K562 (cell line): ENCODE measurements around the gene UQCC2. TPM values are rescaled to one million over a fixed set of nuclear protein-coding genes. Genes with fewer than 3 reads are reported as not detected.

Experiments used
- ATAC-seq: fragments of 200-7000 bp; cut with Tn5 transposase; 3 replicates; pipeline ENCODE4 v1.9.1; 2020; ENCODE audit warnings: moderate library complexity
- BruUV-seq: library from RNA; stranded (reverse); fragments of 400-500 nt; replicated peaks from 2 replicates; lab custom pipeline; 2021; lab: Mats Ljungman, UMichigan
- CTCF ChIA-PET: fragments of 300-600 bp; formaldehyde crosslinking; extraction: SDS; loops from one replicate; lab custom pipeline; 2021; ENCODE audit warnings: low intra/inter-chr PET ratio; lab: Yijun Ruan, JAX
- POLR2A ChIA-PET: fragments of 300-600, 350-650 bp; sonication (Branson Sonifier 250); formaldehyde crosslinking; extraction: SDS; loops from one replicate; lab custom pipeline; 2021; ENCODE audit warnings: antibody characterized with exemption, inconsistent platforms; lab: Yijun Ruan, JAX
- DNase-seq, 4 experiments: peaks; one replicate each; pipeline versions ENCODE4 v3.0.0 to v3.0.0-alpha.2; 2011 to 2018; ENCODE audit warnings: low spot score in 3 of 4, mixed read lengths in 3 of 4; ENCODE audit errors: extremely low read depth in 1 of 4
- FAIRE-seq: peaks from 2 replicates; lab custom pipeline; 2011; peaks lifted over from hg19 to GRCh38; lab: Jason Lieb, UNC
- H2AFZ ChIP-seq: 2 replicates; pipeline ENCODE4 v1.6.0; 2011; ENCODE audit warnings: low read depth, low read length, control low read depth, inconsistent platforms
- H3K27ac ChIP-seq: fragments of 200-600 bp; 3 replicates; pipeline ENCODE4 v1.8.0; 2011; ENCODE audit warnings: low read depth, mild to moderate bottlenecking, control low read depth, inconsistent platforms, low read length, moderate library complexity, mixed read lengths; ENCODE audit errors: extremely low read depth
- H3K27me3 ChIP-seq, 2 experiments: fragments of 300-600 bp in 1 of 2; 2 replicates in 1 of 2; 3 replicates in 1 of 2; pipeline versions ENCODE4 v1.6.0 to v1.8.0; 2011; ENCODE audit warnings: inconsistent platforms in 2 of 2, low read length in 2 of 2, mild to moderate bottlenecking in 1 of 2, mixed read lengths in 1 of 2, moderate library complexity in 1 of 2; ENCODE audit not compliant: control insufficient read depth in 2 of 2, insufficient read depth in 2 of 2
- H3K36me3 ChIP-seq: fragments of 300-600 bp; 3 replicates; pipeline ENCODE4 v1.8.0; 2011; ENCODE audit warnings: mild to moderate bottlenecking, low read length, inconsistent platforms; ENCODE audit not compliant: control insufficient read depth, insufficient read depth
- H3K4me1 ChIP-seq, 2 experiments: fragments of 200-600 bp in 1 of 2; replicated peaks in 1 of 2; 2 replicates in 1 of 2; 3 replicates in 1 of 2; pipeline versions ENCODE4 v1.5.1 to v1.8.0; 2011; ENCODE audit warnings: inconsistent platforms in 2 of 2, low read length in 2 of 2, mild to moderate bottlenecking in 1 of 2, mixed read lengths in 1 of 2, moderate library complexity in 1 of 2; ENCODE audit not compliant: control insufficient read depth in 2 of 2, insufficient read depth in 2 of 2
- H3K4me2 ChIP-seq: 2 replicates; pipeline ENCODE4 v1.6.1; 2011; ENCODE audit warnings: low read length, control low read depth, inconsistent platforms, mixed read lengths; ENCODE audit not compliant: insufficient read depth
- H3K4me3 ChIP-seq: fragments of 200-600 bp; sonication (generic), shearing (Covaris generic); 2 replicates; pipeline ENCODE4 v1.5.1; 2016; ENCODE audit warnings: control low read depth, inconsistent platforms
- H3K79me2 ChIP-seq: fragments of 200-600 bp; 3 replicates; pipeline ENCODE4 v1.8.0; 2011; ENCODE audit warnings: low read length, inconsistent platforms; ENCODE audit not compliant: control insufficient read depth, insufficient read depth
- H3K9ac ChIP-seq, 2 experiments: 2 replicates each; pipeline versions ENCODE4 v1.6.0 to v1.6.1; 2011; ENCODE audit warnings: low read depth in 2 of 2, low read length in 2 of 2, control low read depth in 1 of 2, inconsistent platforms in 1 of 2, mild to moderate bottlenecking in 1 of 2, mixed read lengths in 1 of 2; ENCODE audit not compliant: insufficient read depth in 1 of 2
- H3K9me1 ChIP-seq: one replicate; pipeline ENCODE4 v1.6.0; 2011; ENCODE audit warnings: inconsistent platforms, mild to moderate bottlenecking, low read length, moderate library complexity; ENCODE audit not compliant: control insufficient read depth, insufficient read depth
- H3K9me3 ChIP-seq: replicated peaks from 2 replicates; pipeline ENCODE4 v1.5.1; 2011; ENCODE audit warnings: low read depth, low read length, inconsistent platforms; ENCODE audit not compliant: control insufficient read depth, insufficient read depth
- H4K20me1 ChIP-seq: replicated peaks from 2 replicates; pipeline ENCODE4 v1.6.1; 2011; ENCODE audit warnings: low read length, inconsistent platforms, mixed read lengths; ENCODE audit not compliant: control insufficient read depth, insufficient read depth
- FOXK1 ChIP-seq: sonication (generic); formaldehyde crosslinking; IDR thresholded peaks from 2 replicates; pipeline ENCODE4 v1.8.0; 2022; ENCODE audit warnings: missing genetic modification reagents, mild to moderate bottlenecking, borderline replicate concordance
- MEIS2 ChIP-seq: fragments of 450-650 bp; IDR thresholded peaks from 2 replicates; pipeline ENCODE4 v1.6.1; 2014; ENCODE audit warnings: mild to moderate bottlenecking; ENCODE audit not compliant: partially characterized antibody
- PTRF ChIP-seq: fragments of 450-650 bp; IDR thresholded peaks from 2 replicates; pipeline ENCODE4 v1.6.1; 2016; ENCODE audit warnings: mild to moderate bottlenecking, missing genetic modification characterization, missing compliant biosample characterization
- SIN3A ChIP-seq, 2 experiments: fragments of 150-350 bp in 1 of 2; IDR thresholded peaks; 2 replicates each; pipeline ENCODE4 v1.6.1; 2011 to 2016; ENCODE audit warnings: borderline replicate concordance in 2 of 2, low read depth in 2 of 2, low read length in 2 of 2, mild to moderate bottlenecking in 2 of 2, moderate library complexity in 2 of 2; ENCODE audit not compliant: control insufficient read depth in 1 of 2
- SMAD2 ChIP-seq: fragments of 150-350 bp; IDR thresholded peaks from 2 replicates; pipeline ENCODE4 v1.6.1; 2014; ENCODE audit warnings: low read depth, mild to moderate bottlenecking, low read length
- SP2 ChIP-seq: IDR thresholded peaks from 2 replicates; pipeline ENCODE4 v1.6.1; 2011; ENCODE audit warnings: mild to moderate bottlenecking, low read depth, low read length, moderate library complexity; ENCODE audit not compliant: poor library complexity, severe bottlenecking; ENCODE audit errors: extremely low read depth
- WGBS: fragments of 100-300 bp; shearing (Covaris generic); methylation state at CpG from one replicate; pipeline ENCODE4 v1.1.6; 2016; ENCODE audit warnings: low coverage, mixed read lengths; ENCODE audit not compliant: insufficient coverage; ENCODE audit errors: missing lambda C conversion rate; 5-methylcytosine and 5-hydroxymethylcytosine counted together
- in situ Hi-C: fragments of 300-500 bp; cut with MboI; formaldehyde crosslinking; loops from 4 replicates; pipeline ENCODE4 v1.15.0; 2018; ENCODE audit warnings: inconsistent platforms, mixed read lengths
- intact Hi-C: fragments of 100-400 bp; cut with micrococcal nuclease; formaldehyde crosslinking; loops from 2 replicates; pipeline ENCODE4 v1.14.2; 2022
- polyA plus RNA-seq, 8 experiments: library from polyadenylated mRNA; depleted of rRNA in 4 of 8; stranded (reverse) in 5 of 8; unstranded in 3 of 8; fragments of >200 nt; fragmentation: Nextera tagmentation in 2 of 8; fragmentation: Illumina TruSeq in 1 of 8; extraction: Ambion mirVana in 2 of 8; extraction: Trizol in 1 of 8; gene quantifications; 2 replicates each; pipeline versions ENCODE4 v1.2.1 to v1.2.3, GENCODE V29; 2011 to 2014; ENCODE audit warnings: inconsistent platforms in 1 of 8, missing spikeins in 1 of 8
- total RNA-seq, 7 experiments: library from RNA; depleted of rRNA in 6 of 7; stranded (reverse); fragments of >200 nt in 6 of 7; fragmentation: Illumina TruSeq in 2 of 7; extraction: Trizol in 2 of 7; gene quantifications; 2 replicates each; pipeline versions ENCODE4 v1.2.1 to v1.2.3, GENCODE V29; 2011 to 2021; ENCODE audit warnings: low replicate concordance in 1 of 7
- TF ChIP-seq, protein P1 (sequence below): sonication (generic); formaldehyde crosslinking; IDR thresholded peaks from 2 replicates; pipeline ENCODE4 v1.8.1; 2023; ENCODE audit warnings: mild to moderate bottlenecking, missing genetic modification reagents
- TF ChIP-seq, protein P2 (sequence below): sonication (generic); formaldehyde crosslinking; IDR thresholded peaks from 2 replicates; pipeline ENCODE4 v1.5.0; 2020; ENCODE audit warnings: missing genetic modification reagents
- TF ChIP-seq, protein P3 (sequence below): fragments of 250-450 bp; sonication (Bioruptor Pico); IDR thresholded peaks from 2 replicates; pipeline ENCODE4 v1.5.0; 2021

Gene UQCC2
- total and polyA plus RNA-seq, 9 of the 15 experiments (the other 6 are each of a cell fraction or from before 2014, with no cell fraction given), result 58.5 to 927 (median 158) TPM

DNA sequence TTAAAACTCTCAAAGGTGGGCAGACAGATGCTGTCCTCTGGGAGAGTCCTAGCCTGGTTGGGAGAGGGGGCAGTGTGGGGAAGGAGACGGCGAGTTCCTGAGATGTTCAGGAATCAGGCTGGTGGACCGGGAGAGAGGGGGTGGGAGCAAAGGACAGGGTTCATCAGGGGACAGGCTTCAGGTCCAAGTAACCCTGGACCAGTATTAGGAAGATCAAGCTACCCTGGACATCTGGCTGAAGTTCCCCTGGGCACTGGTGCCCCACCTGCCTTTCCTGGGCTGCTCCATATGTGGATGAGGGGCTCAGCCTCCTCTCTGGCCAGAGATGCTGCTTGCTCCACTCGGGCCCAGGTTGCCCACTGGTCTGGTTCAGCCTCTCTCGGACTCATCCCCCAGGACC lies 36.3 kb upstream of the UQCC2 start:
- no TSS peak for BruUV-seq
- 0% methylated on average over 5 of the region's 5 CpGs for WGBS
- intact Hi-C loops, result no loop called here
- in situ Hi-C loops, result no loop called here
- Histone ChIP-seq H3K36me3 (no peaks in the 10 kb centered on the region), H4K20me1 (peaks cover 15% of the 10 kb centered on the region; the same call in 1 of the 2 replicates), H3K4me2 (no peak overlapping the region), H3K79me2 (no peaks in the 10 kb centered on the region), H2AFZ (no peak overlapping the region), H3K9ac (no peak overlapping the region; a peak in 1 of 4 replicates), H3K4me1 (peaks cover 2 to 15% of the 10 kb centered on the region in 2 experiments; a peak in 3 of 5 replicates), H3K4me3 (no peak overlapping the region), H3K9me1 (peaks cover 5% of the 10 kb centered on the region), H3K27me3 (peaks cover 29 to 70% of the 10 kb centered on the region in 2 experiments; a peak in 4 of 5 replicates), H3K27ac (no peak overlapping the region), H3K9me3 (no peaks in the 10 kb centered on the region)
- DNase-seq, result no peak
- TF ChIP-seq FOXK1 (CRISPR knock-in tag) (no peak), PTRF (tag) (no peak), SP2 (no peak), MEIS2 (no peak), SMAD2 (no peak), SIN3A (IDR thresholded peaks at IDR 0.05; ENCODE audit: borderline replicate concordance in 2 of 2, control insufficient read depth in 1 of 2, low read depth in 2 of 2, low read length in 2 of 2) (no peak)
- TF ChIP-seq, protein P1, sequence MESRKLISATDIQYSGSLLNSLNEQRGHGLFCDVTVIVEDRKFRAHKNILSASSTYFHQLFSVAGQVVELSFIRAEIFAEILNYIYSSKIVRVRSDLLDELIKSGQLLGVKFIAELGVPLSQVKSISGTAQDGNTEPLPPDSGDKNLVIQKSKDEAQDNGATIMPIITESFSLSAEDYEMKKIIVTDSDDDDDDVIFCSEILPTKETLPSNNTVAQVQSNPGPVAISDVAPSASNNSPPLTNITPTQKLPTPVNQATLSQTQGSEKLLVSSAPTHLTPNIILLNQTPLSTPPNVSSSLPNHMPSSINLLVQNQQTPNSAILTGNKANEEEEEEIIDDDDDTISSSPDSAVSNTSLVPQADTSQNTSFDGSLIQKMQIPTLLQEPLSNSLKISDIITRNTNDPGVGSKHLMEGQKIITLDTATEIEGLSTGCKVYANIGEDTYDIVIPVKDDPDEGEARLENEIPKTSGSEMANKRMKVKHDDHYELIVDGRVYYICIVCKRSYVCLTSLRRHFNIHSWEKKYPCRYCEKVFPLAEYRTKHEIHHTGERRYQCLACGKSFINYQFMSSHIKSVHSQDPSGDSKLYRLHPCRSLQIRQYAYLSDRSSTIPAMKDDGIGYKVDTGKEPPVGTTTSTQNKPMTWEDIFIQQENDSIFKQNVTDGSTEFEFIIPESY (CRISPR knock-in tag), result no peak
- TF ChIP-seq, protein P2, sequence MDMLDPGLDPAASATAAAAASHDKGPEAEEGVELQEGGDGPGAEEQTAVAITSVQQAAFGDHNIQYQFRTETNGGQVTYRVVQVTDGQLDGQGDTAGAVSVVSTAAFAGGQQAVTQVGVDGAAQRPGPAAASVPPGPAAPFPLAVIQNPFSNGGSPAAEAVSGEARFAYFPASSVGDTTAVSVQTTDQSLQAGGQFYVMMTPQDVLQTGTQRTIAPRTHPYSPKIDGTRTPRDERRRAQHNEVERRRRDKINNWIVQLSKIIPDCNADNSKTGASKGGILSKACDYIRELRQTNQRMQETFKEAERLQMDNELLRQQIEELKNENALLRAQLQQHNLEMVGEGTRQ (CRISPR knock-in tag), result no peak
- TF ChIP-seq, protein P3, sequence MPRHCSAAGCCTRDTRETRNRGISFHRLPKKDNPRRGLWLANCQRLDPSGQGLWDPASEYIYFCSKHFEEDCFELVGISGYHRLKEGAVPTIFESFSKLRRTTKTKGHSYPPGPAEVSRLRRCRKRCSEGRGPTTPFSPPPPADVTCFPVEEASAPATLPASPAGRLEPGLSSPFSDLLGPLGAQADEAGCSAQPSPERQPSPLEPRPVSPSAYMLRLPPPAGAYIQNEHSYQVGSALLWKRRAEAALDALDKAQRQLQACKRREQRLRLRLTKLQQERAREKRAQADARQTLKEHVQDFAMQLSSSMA, result no peak
- ChIA-PET CTCF (no interaction called here), POLR2A (no interaction called here)
- no peak for FAIRE-seq
- ATAC-seq, result no peak
